Measurements from ENCODE around the gene XG.
A peak's percentile ranks its signal among the peaks of the same experiment; 100 is the strongest.
"Not testable (repeated sequence)": the region's sequence is repeated elsewhere in the genome, so short reads cannot be mapped to it uniquely, and the experiment has no call there.

XG gene

GRCh38 chrX:2803486-2803885 is 51.6 kb downstream of the XG start:
- DNase-seq; intact Hi-C loops (cut with DNase I): not testable (repeated sequence)

DNA sequence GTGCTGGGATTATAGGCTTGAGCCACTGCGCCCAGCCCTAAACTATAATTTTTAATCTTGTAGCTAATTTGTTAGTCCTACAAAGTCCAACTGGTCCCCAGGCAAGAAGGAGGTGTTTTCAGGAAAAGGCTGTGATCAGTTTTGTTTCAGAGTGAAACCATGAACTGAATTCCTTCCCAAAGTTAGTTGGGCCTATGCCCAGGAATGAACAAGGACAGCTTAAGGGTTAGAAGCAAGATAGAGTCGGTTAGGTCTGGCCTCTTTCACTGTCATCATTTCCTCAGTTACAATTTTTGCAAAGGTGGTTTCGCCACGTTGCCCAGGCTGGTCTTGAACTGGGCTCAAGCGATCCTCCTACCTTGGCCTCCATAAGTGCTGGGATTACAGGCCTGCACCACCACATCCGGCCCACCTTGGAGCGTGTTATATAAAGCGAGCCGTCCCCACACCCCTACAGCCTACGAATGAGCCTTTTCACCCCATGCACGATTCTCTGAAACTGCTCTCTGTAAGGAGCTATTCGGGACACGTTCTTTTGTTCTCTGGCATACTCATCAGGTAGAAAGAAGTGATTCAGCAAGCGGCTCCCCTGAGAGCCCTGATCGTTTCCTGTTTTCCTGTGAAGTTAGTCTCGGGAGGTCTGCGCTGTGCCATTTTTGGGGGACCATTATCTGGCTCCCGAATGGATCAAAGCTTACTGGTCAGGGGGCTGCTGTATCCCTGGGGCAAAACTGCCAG is 52.4 kb downstream of the XG start:
- intact Hi-C loops (cut with DNase I), result not testable (repeated sequence)

DNA sequence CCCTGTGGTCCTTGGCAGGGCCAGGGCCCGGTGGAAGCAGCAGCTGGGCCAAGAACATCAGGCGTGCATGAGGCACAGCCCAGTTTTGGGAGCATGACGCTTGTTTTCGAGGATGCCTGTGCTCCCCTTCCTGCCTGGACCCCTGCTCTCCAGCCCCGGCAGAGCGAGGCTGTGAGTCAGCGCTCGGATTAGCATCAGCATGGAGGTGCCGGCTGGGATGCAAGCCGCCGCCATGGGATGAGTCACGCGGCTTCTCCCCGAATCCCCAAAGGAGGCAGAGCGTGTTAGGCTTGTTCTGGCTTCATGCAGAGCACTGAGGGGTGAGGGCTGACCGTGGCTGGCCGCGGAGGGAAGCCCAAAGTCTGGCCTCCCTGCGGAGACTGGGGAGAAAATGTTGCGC is 53.0 kb downstream of the XG start:
- intact Hi-C loops (cut with DNase I), result not testable (repeated sequence)
- DNase-seq, result peak in 6 of 42 donors; percentile 10 to 25 (median 18)

More for the DNA sequence above, 52.4 kb downstream of the XG start:
- DNase-seq, result not testable (repeated sequence)

DNA sequence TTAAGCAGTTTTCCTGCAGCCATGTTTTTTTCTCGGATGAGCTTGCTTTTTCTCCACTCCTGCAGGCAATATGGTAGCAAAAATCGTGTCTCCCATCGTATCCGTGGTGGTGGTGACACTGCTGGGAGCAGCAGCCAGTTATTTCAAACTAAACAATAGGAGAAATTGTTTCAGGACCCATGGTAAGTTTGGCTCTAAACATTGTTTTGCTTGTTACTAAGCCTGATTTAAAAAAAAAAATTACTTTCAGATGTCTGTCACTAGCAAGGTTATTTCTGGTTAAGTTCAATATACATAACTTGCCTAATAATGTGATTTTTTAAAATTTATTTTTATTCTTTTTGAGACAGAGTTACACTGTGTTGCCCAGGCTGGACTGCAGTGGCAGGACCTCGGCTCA is 59.4 kb downstream of the XG start:
- intact Hi-C loops (cut with DNase I), result no loop called here
- DNase-seq, result no peak

DNA sequence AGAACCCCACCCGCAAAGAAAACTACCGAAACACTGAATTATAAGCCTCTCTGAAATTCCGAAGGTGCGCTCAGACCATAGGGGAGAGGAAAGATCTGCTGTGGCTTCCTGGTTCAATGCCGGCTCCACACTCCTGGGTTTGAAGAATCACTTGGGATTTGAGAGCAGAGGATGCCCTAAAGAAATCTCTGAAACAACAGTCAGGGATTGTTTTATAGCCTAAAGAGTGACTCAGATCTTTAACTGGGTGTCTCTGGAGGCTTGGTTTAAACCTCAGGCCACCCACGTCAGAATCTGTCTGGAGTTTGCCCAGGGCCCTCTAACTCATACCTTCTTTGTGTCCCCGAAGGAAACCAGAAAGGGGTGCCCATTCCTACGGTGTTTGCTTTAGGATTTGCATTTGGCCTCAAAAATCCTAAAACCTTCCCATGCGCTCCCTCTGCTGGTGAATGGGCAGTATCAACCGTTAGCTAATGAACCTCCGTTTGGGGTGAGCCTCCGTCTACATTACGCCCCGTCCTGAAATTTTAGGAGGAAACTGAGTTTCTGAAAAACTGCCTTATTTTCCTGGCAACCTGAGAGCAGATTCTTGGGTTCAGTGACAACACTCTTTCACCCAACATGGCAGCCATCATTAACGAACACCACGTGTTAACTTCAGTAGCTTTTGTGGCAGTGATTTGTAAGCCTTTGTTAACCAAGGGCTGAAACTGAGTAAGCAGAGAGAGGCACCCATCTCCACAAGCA is 60.5 kb downstream of the XG start:
- DNase-seq, result peak in 36 of 42 donors; percentile 2 to 70 (median 45)
- intact Hi-C loops (cut with DNase I), result not testable (repeated sequence)

DNA sequence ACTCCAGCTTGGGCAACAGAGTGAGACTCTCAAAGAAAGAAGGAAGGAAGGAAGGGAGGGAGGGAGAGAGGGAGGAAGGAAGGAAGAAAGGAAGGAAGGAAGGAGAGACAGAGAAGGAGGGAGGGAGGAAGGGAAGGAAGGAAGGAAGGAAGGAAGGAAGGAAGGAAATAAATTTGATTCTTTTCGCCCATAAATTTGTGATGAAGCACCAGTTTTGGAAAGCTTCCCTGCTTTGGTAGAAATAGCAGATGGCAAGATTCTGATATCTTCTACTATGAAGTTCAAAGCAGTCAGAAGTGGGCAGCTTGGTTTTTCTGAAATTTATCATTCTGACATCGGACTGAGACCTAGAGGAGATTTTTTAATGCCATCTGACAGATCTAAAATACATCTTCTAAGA is 65.2 kb downstream of the XG start:
- no peak for DNase-seq
- intact Hi-C loops (cut with DNase I), result no loop called here

DNA sequence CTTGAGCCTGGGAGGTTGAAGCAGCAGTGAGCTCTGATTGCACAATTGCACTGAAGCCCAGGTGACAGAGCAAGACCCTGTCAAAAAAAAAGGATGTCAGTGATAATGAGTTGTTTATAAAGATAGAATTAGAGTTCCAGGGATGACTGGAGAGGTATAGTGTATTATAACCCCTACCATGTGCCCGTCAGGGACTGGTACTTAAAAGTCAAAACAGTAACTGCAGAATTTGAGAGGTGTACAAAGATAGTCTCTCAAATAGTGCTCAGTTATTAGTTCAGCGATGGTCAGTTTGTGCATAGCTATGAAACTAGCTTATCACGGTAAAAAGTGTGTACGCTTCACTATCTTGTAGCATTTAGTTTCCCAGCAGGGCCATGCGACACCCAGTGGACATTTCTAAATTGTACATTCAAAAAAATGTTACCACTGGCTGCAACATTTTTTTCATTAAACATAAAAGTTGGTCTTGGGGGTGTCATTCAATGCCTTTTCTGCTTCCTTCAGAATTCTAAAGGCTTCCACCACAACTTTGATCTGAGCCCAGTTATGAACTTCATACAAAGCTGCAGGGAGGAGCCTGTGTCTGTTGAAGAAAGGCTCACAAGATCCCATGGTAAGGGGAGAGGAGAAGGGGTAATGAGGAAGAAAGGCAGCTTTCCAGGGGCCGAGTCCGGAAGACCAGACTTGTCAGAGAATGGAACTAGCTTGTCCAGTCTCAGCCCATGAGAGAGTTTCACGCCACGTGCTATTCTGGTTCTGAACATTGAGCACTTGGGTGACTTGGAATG is 67.7 kb downstream of the XG start:
- no peak for DNase-seq
- intact Hi-C loops (cut with DNase I), result no loop called here

DNA sequence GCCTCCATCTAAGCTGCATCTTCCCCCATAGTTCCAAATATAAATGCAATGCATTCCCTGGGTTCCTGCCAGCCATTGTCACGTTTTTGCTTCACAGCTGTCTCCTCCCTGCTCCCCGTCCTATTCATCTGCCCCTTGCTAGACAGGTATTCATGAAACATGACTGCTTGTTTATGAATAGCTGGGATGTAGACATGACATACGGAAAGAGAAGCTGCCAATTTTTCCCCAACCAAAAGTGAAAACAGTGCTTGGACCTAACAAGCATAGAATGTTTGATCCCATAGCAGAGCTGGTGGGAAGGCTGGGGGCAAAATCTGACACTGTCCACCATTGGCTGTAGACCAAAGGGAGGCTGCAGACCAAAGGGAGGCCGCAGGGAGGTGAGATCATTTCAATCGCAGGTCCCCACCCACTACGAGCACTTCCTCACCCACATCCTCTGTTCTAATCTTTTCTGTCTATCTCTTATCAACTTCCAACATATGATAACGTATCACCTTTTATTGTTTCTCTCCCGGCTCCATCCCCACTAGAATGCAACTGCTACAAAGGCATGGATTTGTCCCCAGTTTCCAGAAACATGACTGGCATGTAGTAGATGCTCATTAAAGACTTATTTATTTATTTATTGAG is 68.4 kb downstream of the XG start:
- intact Hi-C loops (cut with DNase I), result no loop called here
- DNase-seq, result no peak

DNA sequence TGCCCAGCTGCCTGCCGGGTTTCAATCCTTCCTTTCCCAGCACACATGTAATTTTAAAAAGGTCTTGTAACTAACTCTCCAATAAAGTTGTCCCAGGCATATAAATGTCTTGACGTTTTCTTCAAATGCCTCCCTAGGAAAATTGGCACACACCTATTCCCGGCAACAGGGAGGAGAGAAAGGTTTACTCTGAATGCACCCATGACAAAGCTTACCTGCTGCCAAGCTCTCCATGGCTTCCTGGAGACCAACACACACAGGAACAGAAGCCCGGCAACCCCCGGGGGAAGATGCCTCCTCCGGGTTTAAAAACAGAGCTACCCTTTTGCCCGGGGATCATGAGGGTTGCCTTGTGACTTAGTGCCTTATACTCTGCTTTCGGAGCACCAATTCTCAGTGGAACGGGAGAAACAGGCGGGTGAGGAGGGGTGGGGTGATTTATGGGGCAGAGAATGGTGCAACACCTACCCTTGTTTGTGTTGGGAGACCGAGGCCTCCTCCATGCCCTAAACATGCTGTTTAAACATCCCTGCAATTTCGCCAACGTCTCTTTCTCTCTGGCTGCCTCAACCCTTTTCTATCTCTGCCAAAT is 72.1 kb downstream of the XG start:
- intact Hi-C loops (cut with DNase I), result no loop called here
- DNase-seq, result peak in 1 of 42 donors; percentile 29

DNA sequence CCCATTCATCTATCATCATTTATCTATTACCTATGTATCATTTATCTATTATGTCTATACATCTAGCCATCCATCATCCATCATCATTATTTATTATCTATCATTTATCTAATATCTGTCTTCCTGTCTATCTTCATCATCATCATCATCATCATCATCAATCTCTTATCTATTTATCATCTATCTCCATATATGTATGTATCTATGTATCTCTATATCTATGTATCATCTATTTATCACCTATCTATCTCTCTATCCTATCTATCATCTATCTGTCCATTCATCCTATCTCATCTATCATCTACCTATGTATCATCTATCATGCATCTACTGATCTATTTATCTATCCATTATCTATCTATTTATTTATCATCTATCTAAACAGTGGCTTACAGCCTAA is 73.0 kb downstream of the XG start:
- no peak for DNase-seq
- intact Hi-C loops (cut with DNase I), result no loop called here

- DNase-seq, result no peak
- intact Hi-C loops (cut with DNase I), result no loop called here
These were observed 76.6 kb downstream of the XG start, which contains the start of gene GYG2 for GRCh38 chrX:2828344-2828958. Gene GYG2, plus strand, starts transcription at chrX:2828930. Its CDS starts 1,259 bp downstream, at chrX:2830189.

DNA sequence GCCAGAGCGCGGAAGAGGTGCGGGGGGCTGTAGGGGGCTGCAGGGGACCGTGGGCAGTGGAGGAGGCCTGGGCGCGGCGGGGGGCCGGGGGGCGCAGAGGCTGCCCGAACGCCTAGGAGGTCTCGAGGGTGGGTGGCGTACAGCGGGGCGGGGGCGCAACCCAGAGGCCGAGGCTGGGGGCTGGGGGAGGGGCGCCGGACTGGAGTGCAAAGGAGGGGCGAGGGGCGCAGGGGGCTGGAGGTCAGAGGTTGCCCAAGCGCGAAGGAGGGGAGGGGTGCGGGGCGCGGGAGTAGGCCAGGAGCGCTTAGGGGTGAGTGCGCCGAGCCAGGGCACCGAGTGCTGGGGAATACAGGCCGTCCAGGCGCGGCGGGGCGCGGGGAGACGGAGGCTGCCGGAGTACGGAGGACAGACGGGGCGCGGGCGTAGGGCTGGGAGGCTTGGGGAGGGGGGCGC is 77.1 kb downstream of the XG start:
- intact Hi-C loops (cut with DNase I), result no loop called here
- DNase-seq, result no peak

DNA sequence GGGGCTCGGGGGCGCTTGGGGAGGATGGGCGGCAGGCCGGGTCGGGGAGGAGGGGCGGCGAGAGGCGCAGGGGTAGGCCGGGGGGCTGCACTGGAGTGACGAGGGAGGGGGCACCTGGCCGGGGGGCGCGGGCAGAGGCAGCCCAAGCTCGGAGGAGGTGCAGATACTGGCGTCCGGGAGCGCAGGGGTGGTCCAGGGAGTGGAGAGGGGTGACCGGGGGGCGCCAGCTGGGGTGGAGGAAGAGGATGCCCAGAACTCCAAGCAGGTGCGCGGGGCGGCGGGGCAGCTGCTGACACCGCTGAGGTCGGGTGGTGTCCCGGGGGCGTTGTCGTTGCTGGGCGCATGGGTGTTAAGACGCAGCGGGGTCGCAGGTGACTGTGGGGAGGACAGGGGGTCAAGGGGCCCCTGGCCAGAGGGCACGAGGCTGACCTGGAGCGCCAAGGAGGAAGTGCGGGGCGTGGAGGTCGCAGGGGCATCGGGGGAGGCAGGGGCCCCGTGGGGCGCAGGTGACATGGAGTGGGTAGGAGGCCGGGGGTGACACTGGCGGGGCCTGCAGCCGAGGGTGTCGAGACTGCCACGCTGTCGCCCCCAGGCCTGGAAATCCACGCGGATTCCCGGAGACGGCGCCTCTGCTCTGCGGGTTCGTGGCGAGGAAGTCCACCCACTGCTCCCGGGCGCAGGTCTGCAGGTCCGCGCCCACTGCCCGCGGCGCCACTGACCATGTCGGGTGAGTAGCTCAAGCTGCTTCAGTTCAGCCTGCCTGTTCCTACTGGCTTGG is 77.8 kb downstream of the XG start:
- DNase-seq, result no peak
- intact Hi-C loops (cut with DNase I), result no loop called here

DNA sequence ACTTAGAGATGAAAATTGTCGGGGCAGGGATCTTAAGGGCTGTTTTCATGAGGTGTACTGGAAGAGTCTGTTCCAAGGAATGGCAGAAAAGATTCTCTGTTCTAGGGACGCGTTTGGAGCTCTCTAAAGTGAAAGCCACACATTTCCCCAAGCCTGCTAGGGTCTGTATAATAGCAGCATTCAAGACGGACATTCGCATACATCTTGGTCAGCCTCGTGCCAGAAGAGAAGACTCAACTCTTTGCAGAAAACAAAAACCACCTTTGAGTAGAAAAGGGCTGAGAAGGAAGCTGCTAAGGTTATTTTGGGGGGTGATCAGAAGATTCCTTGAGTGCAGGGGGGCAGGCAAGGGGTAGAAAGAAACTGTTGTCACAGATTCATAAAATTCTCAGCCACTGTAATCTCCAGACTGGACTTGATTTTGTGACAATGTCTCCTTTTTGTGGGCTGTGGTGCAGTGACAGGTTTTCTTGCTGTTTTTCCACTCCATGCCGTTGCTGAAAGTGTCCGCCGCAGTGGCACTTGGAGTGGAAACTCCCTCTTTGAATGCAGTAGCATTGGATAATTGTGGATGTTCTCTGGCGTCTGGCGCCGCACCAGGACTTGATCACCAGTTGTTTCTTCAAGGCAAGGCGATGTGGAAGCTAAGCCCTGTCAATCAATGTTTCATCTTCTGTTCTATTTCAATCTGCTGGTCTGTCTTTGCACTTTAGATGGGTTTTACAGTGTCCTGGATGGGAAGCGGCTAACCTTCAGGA is 79.8 kb downstream of the XG start:
- intact Hi-C loops (cut with DNase I), result no loop called here
- DNase-seq, result no peak

DNA sequence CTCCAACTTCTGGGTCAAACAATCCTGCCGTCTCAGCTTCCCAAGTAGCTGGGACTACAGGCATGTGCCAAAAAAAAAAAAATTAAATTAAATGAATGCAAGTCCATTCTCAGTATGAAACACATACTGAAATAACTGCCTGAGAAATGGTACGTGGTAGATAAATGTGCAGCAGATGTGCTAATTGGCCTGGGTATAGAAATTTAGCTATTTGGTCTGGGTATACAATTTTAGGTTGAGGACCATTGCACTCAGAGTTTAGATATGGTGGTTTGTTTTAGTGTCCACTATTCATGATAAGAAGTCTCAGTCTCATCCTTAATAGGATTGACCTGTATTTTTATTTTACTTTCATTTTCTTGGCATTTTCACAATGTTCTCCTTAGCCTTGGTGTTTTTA is 86.1 kb downstream of the XG start:
- no peak for DNase-seq
- intact Hi-C loops (cut with DNase I), result no loop called here

DNA sequence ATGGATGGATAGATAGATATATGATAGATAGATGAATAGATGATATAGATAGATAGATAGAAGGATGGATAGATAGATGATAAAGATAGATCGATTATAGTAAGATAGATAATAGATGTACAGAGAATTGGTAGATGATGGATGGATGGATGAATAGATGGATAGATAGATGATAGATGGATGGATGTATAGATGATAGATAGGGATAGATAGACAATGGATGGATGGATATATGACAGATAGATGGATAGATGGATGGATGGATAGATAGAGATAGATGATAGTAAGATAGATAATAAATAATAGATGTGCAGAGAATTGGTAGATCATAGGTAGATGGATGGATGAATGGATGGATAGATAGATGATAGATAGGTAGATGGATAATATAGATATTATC is 89.1 kb downstream of the XG start:
- intact Hi-C loops (cut with DNase I), result no loop called here
- no peak for DNase-seq

- peak in 2 of 42 donors; percentile 24 to 46 for DNase-seq
- intact Hi-C loops (cut with DNase I), result no loop called here
These were observed 89.7 kb downstream of the XG start for GRCh38 chrX:2841537-2841936.
